Gastroesophageal sphincter (tissue), 4 donors: Measurements from ENCODE around the gene ANTXR2. TPM values are rescaled to one million over a fixed set of nuclear protein-coding genes. Genes with fewer than 3 reads are reported as not detected.

Experiments
- ATAC-seq: fragments of 150-250 bp; one replicate; pipeline ENCODE4 v1.9.1; 2016; ENCODE audit warnings: mild to moderate bottlenecking, moderate library complexity
- H3K27ac ChIP-seq, 4 donors: fragments of 200-600 bp; sonication (generic) in 3 of 4; 1 replicate in 3 of 4; 2 replicates in 1 of 4; pipeline ENCODE4 v1.5.1; 2016 to 2019
- H3K27me3 ChIP-seq: fragments of 200-600 bp; sonication (generic); one replicate; pipeline ENCODE4 v1.5.1; 2019
- H3K36me3 ChIP-seq, 2 donors: fragments of 200-600 bp; sonication (generic); one replicate each; pipeline ENCODE4 v1.5.1; 2019; ENCODE audit warnings: control low read depth in 1 of 2
- H3K4me1 ChIP-seq, 3 donors: fragments of 200-600 bp; sonication (generic); 1 replicate in 2 of 3; 2 replicates in 1 of 3; pipeline ENCODE4 v1.5.1; 2016 to 2019; ENCODE audit warnings: control low read depth in 2 of 3
- H3K4me3 ChIP-seq, 2 donors: fragments of 200-600 bp; sonication (generic); one replicate each; pipeline ENCODE4 v1.5.1; 2019; ENCODE audit warnings: mild to moderate bottlenecking in 1 of 2, moderate library complexity in 1 of 2
- H3K9me3 ChIP-seq, 3 donors: fragments of 200-600 bp; sonication (generic); one replicate each; pipeline ENCODE4 v1.5.1; 2017 to 2019; ENCODE audit warnings: control low read depth in 2 of 3
- EP300 ChIP-seq: sonication (generic); formaldehyde crosslinking; IDR thresholded peaks from one replicate; pipeline ENCODE4 v1.6.1; 2017; ENCODE audit warnings: antibody characterized with exemption, mild to moderate bottlenecking
- POLR2A ChIP-seq, 2 donors: fragments of 450-650 bp; IDR thresholded peaks; one replicate each; pipeline ENCODE4 v1.6.1; 2017; ENCODE audit warnings: antibody characterized with exemption in 2 of 2, mild to moderate bottlenecking in 2 of 2, moderate library complexity in 1 of 2
- POLR2AphosphoS5 ChIP-seq: sonication (generic); formaldehyde crosslinking; IDR thresholded peaks from one replicate; pipeline ENCODE4 v1.6.1; 2017; ENCODE audit warnings: antibody characterized with exemption
- WGBS, 2 donors: methylation state at CpG; one replicate each; pipeline ENCODE4 v1.1.5; 2018; ENCODE audit warnings: low coverage in 1 of 2; 5-methylcytosine and 5-hydroxymethylcytosine counted together
- total RNA-seq, 4 donors: library from RNA; depleted of rRNA; stranded (reverse); fragments of >200 nt; gene quantifications; one replicate each; pipeline ENCODE4 v1.1.0, GENCODE V29; 2016
- TF ChIP-seq, protein P1 (sequence below), 4 experiments: fragments of 200-600 bp in 2 of 4; fragments of 450-650 bp in 2 of 4; sonication (generic) in 1 of 4; IDR thresholded peaks; one replicate each; pipeline ENCODE4 v1.5.1; 2017 to 2019; ENCODE audit warnings: antibody characterized with exemption in 4 of 4, mild to moderate bottlenecking in 2 of 4, moderate library complexity in 2 of 4

ANTXR2 gene
- total RNA-seq, 4 donors from 2014 or later, result 440 to 611 (median 501) TPM

DNA sequence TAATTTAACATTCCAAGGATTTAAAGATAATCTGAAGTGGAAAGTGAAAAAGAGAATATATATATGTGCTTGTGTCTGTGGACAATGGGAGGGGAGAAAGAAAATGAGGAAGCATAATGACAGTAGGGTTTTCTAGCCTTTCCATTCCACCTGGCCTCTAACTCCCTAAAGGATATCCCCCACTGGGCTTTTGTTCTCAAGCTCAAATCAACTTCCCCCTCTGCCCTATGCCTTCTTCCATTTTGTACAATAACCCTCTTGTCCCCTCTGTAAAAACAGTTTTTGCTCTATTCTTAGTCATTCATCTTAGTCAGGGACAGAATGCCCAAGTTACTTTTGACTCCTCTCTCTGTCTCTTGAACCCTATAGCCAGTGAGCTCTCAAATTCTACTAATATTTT is 23.6 kb downstream of the ANTXR2 start:
- H3K27ac ChIP-seq, result peak overlapping the region; percentile 57 to 70 (median 66)
- peaks cover 9 to 93% (median 34%) of the 10 kb centered on the region in 3 donors for H3K4me1 ChIP-seq
- TF ChIP-seq, protein P1, sequence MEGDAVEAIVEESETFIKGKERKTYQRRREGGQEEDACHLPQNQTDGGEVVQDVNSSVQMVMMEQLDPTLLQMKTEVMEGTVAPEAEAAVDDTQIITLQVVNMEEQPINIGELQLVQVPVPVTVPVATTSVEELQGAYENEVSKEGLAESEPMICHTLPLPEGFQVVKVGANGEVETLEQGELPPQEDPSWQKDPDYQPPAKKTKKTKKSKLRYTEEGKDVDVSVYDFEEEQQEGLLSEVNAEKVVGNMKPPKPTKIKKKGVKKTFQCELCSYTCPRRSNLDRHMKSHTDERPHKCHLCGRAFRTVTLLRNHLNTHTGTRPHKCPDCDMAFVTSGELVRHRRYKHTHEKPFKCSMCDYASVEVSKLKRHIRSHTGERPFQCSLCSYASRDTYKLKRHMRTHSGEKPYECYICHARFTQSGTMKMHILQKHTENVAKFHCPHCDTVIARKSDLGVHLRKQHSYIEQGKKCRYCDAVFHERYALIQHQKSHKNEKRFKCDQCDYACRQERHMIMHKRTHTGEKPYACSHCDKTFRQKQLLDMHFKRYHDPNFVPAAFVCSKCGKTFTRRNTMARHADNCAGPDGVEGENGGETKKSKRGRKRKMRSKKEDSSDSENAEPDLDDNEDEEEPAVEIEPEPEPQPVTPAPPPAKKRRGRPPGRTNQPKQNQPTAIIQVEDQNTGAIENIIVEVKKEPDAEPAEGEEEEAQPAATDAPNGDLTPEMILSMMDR (IDR thresholded peaks at IDR 0.05), result no peak
- no peak for TF ChIP-seq EP300
- TF ChIP-seq POLR2A (IDR thresholded peaks at IDR 0.05), result no peak
- no peak for TF ChIP-seq POLR2AphosphoS5
- no peaks in the 10 kb centered on the region for H3K9me3 ChIP-seq
- no peak overlapping the region for H3K4me3 ChIP-seq
- H3K36me3 ChIP-seq, result peaks cover 0 to 45% of the 10 kb centered on the region in 2 donors
- ATAC-seq, result no peak
- no peaks in the 10 kb centered on the region for H3K27me3 ChIP-seq

- ATAC-seq, result peak; percentile 90
- no peaks in the 10 kb centered on the region for H3K27me3 ChIP-seq
- peak; percentile 77 for TF ChIP-seq POLR2AphosphoS5
- TF ChIP-seq, protein P1 (IDR thresholded peaks at IDR 0.05), result no peak
- H3K4me1 ChIP-seq, result peaks cover 17 to 87% (median 28%) of the 10 kb centered on the region in 3 donors
- no peaks in the 10 kb centered on the region for H3K9me3 ChIP-seq
- H3K27ac ChIP-seq, result peak overlapping the region; percentile 18 to 77 (median 68)
- H3K36me3 ChIP-seq, result peaks cover 2 to 36% of the 10 kb centered on the region in 2 donors
- no peak overlapping the region for H3K4me3 ChIP-seq
Observed at GRCh38 chr4:80045786-80046185, 27.2 kb downstream of the ANTXR2 start.

DNA sequence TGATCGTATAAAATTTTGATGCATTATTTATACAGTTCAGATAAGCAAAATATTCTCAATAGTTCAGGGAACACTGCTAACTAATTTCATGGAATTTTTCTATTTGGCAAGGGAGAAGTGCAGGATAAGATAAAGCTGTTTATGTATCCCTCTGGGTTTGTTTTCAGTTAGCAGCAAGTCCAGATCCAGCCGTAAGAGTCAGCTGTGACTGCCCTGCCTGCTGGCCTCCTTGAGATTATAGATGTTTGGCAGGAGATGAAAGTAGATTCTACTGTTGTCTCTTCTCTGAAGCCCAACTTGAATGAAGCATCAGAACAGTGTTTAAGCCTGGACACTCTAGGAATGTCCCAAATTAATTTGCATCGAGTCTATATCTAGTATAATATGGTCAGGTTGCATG is 29.5 kb downstream of the ANTXR2 start:
- Histone ChIP-seq H3K27ac (peak overlapping the region; percentile 39 to 70 (median 55)), H3K4me3 (no peak overlapping the region), H3K27me3 (no peaks in the 10 kb centered on the region), H3K9me3 (no peaks in the 10 kb centered on the region), H3K4me1 (peaks cover 17 to 71% (median 17%) of the 10 kb centered on the region in 3 donors), H3K36me3 (peaks cover 2 to 37% of the 10 kb centered on the region in 2 donors)
- ATAC-seq, result peak; percentile 29
- WGBS, 2 donors, result 15 to 21% methylated on average over 3 of the region's 3 CpGs
- TF ChIP-seq EP300, result no peak
- no peak for TF ChIP-seq POLR2AphosphoS5
- TF ChIP-seq, protein P1 (IDR thresholded peaks at IDR 0.05), result no peak
- TF ChIP-seq POLR2A (IDR thresholded peaks at IDR 0.05), result no peak

DNA sequence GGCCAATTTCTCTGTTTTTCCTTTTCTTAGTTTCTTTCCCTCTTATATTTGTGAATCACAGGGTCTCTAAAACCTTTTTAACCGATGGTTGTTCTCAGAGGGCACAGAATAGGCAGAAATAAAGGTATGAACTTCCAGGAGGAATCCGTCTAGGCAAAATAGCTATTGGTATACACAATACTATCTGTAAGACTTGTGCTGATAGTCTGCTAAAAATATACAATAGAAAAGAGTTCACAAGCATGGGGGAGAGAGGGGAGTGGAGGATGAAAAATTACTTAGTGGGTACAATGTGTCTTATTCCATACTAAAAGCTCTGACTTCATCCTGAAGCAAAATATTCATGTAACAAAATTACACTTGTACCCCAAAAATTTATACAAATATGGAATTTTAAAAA is 30.2 kb downstream of the ANTXR2 start:
- H3K36me3 ChIP-seq, result peaks cover 2 to 37% of the 10 kb centered on the region in 2 donors
- 66 to 94% methylated on average over 2 of the region's 2 CpGs for WGBS, 2 donors
- H3K4me3 ChIP-seq, result no peak overlapping the region
- peak overlapping the region in 3 of 4 donors; percentile 52 to 70 (median 58) for H3K27ac ChIP-seq
- TF ChIP-seq POLR2A (IDR thresholded peaks at IDR 0.05), result no peak
- TF ChIP-seq EP300, result no peak
- TF ChIP-seq, protein P1 (IDR thresholded peaks at IDR 0.05), result no peak
- no peak for TF ChIP-seq POLR2AphosphoS5
- no peaks in the 10 kb centered on the region for H3K9me3 ChIP-seq
- H3K4me1 ChIP-seq, result peaks cover 18 to 71% (median 18%) of the 10 kb centered on the region in 3 donors
- ATAC-seq, result no peak
- no peaks in the 10 kb centered on the region for H3K27me3 ChIP-seq

GRCh38 chr4:80037864-80038263 is 35.2 kb downstream of the ANTXR2 start:
- Histone ChIP-seq H3K4me1 (peaks cover 6 to 70% (median 27%) of the 10 kb centered on the region in 3 donors), H3K27me3 (no peaks in the 10 kb centered on the region), H3K4me3 (no peak overlapping the region), H3K27ac (peak overlapping the region; percentile 80 to 87 (median 84)), H3K9me3 (no peaks in the 10 kb centered on the region), H3K36me3 (peaks cover 2 to 28% of the 10 kb centered on the region in 2 donors)
- WGBS, 2 donors, result 71 to 75% methylated on average over 1 of the region's 1 CpG
- TF ChIP-seq, protein P1 (IDR thresholded peaks at IDR 0.05), result no peak
- TF ChIP-seq POLR2AphosphoS5 (no peak), POLR2A (IDR thresholded peaks at IDR 0.05) (no peak), EP300 (no peak)
- no peak for ATAC-seq
